Activated T-helper 2 cell treated with anti-CD3 and anti-CD28 coated beads, Interferon-gamma antibody, Interleukin-2, Interleukin-4, amounts not matched to agents 10 μg/mL and 5 μg/mL and 100 μg/mL, durations not matched to agents 14 hours and 24 hours and 36 hours (primary cell): Measurements from ENCODE around the gene NOX1. TPM values are rescaled to one million over a fixed set of nuclear protein-coding genes. Genes with fewer than 3 reads are reported as not detected.
"Not testable (repeated sequence)": the region's sequence is repeated elsewhere in the genome, so short reads cannot be mapped to it uniquely, and the experiment has no call there.

Experiments used
- DNase-seq: peaks from one replicate; pipeline ENCODE4 v3.0.0; 2021; ENCODE audit warnings: low spot score
- H3K27ac Mint-ChIP-seq: one replicate; pipeline ENCODE4 v1.8.0; 2021; ENCODE audit warnings: mixed read lengths
- H3K27me3 Mint-ChIP-seq: one replicate; pipeline ENCODE4 v1.8.0; 2021; ENCODE audit warnings: low read depth, mixed read lengths
- H3K36me3 Mint-ChIP-seq: one replicate; pipeline ENCODE4 v1.8.0; 2021; ENCODE audit warnings: low read depth, mixed read lengths
- H3K4me1 Mint-ChIP-seq: one replicate; pipeline ENCODE4 v1.8.0; 2021; ENCODE audit warnings: low read depth, mixed read lengths
- H3K4me3 Mint-ChIP-seq: one replicate; pipeline ENCODE4 v1.8.0; 2021; ENCODE audit warnings: low read depth, mild to moderate bottlenecking, moderate library complexity, mixed read lengths
- H3K9me3 Mint-ChIP-seq: one replicate; pipeline ENCODE4 v1.8.0; 2021; ENCODE audit warnings: mixed read lengths
- intact Hi-C: fragments of 100-400 bp; cut with micrococcal nuclease; formaldehyde crosslinking; loops from one replicate; pipeline ENCODE4 v1.15.1; 2023
- total RNA-seq: library from RNA; stranded (reverse); gene quantifications from 2 replicates; pipeline ENCODE4 v1.2.3, GENCODE V29; 2022

NOX1 gene
- total RNA-seq, 1 donor from 2014 or later: not detected

GRCh38 chrX:100812216-100813158, 61.7 kb downstream of the NOX1 start:
- Mint-ChIP-seq H3K27ac (no peak overlapping the region), H3K4me1 (no peaks in the 10 kb centered on the region), H3K4me3 (no peak overlapping the region), H3K36me3 (no peaks in the 10 kb centered on the region), H3K27me3 (peaks cover 14% of the 10 kb centered on the region), H3K9me3 (no peaks in the 10 kb centered on the region)
- intact Hi-C loops: no loop called here
- DNase-seq: no peak

GRCh38 chrX:100808265-100808664, 65.9 kb downstream of the NOX1 start:
- H3K27ac Mint-ChIP-seq, intact Hi-C loops, H3K9me3 Mint-ChIP-seq, H3K4me1 Mint-ChIP-seq, H3K4me3 Mint-ChIP-seq, H3K27me3 Mint-ChIP-seq, H3K36me3 Mint-ChIP-seq, DNase-seq: not testable (repeated sequence)

GRCh38 chrX:100804780-100805179, 69.4 kb downstream of the NOX1 start:
- Mint-ChIP-seq H3K36me3 (no peaks in the 10 kb centered on the region), H3K9me3 (no peaks in the 10 kb centered on the region)

GRCh38 chrX:100802843-100803242, 71.3 kb downstream of the NOX1 start:
- Mint-ChIP-seq H3K4me3 (no peak overlapping the region), H3K4me1 (no peaks in the 10 kb centered on the region), H3K27ac (no peak overlapping the region), H3K27me3 (peaks cover 13% of the 10 kb centered on the region), H3K36me3 (no peaks in the 10 kb centered on the region), H3K9me3 (no peaks in the 10 kb centered on the region)
- no peak for DNase-seq
- intact Hi-C loops: no loop called here

More at GRCh38 chrX:100804780-100805179, 69.4 kb downstream of the NOX1 start:
- no peak for DNase-seq
- Mint-ChIP-seq H3K27ac (no peak overlapping the region), H3K27me3 (peaks cover 15% of the 10 kb centered on the region), H3K4me3 (no peak overlapping the region), H3K4me1 (no peaks in the 10 kb centered on the region)
- intact Hi-C loops: no loop called here

GRCh38 chrX:100798484-100799214, 75.5 kb downstream of the NOX1 start:
- intact Hi-C loops: no loop called here
- H3K9me3 Mint-ChIP-seq: no peaks in the 10 kb centered on the region

GRCh38 chrX:100797359-100797758, 76.8 kb downstream of the NOX1 start:
- Mint-ChIP-seq H3K36me3 (no peaks in the 10 kb centered on the region), H3K4me3 (no peak overlapping the region), H3K9me3 (no peaks in the 10 kb centered on the region), H3K4me1 (no peaks in the 10 kb centered on the region), H3K27me3 (peaks cover 7% of the 10 kb centered on the region), H3K27ac (no peak overlapping the region)
- intact Hi-C loops: no loop called here
- no peak for DNase-seq

More at GRCh38 chrX:100798484-100799214, 75.5 kb downstream of the NOX1 start:
- H3K4me3 Mint-ChIP-seq: no peak overlapping the region
- no peak for DNase-seq
- H3K27me3 Mint-ChIP-seq: peaks cover 10% of the 10 kb centered on the region
- no peaks in the 10 kb centered on the region for H3K36me3 Mint-ChIP-seq
- H3K27ac Mint-ChIP-seq: no peak overlapping the region
- H3K4me1 Mint-ChIP-seq: no peaks in the 10 kb centered on the region

- H3K4me1 Mint-ChIP-seq, H3K4me3 Mint-ChIP-seq, DNase-seq, intact Hi-C loops, H3K27ac Mint-ChIP-seq, H3K27me3 Mint-ChIP-seq, H3K9me3 Mint-ChIP-seq, H3K36me3 Mint-ChIP-seq: not testable (repeated sequence)
Measured at GRCh38 chrX:100796371-100796770, 77.8 kb downstream of the NOX1 start.

Other genes starting within 250 kb of the NOX1 start
- not detected in 2 replicates for gene TSPAN6, start 237.6 kb downstream of the NOX1 start, total RNA-seq
- not detected in 2 replicates for gene SRPX2, start 230.2 kb downstream of the NOX1 start, total RNA-seq
- not detected in 2 replicates for gene SYTL4, start 142.2 kb downstream of the NOX1 start, total RNA-seq
- gene CSTF2, start 54.0 kb downstream of the NOX1 start, total RNA-seq: 51.1 and 52.7 TPM in 2 replicates
- 0.23 and 0.25 TPM in 2 replicates for gene XKRX, start 54.6 kb upstream of the NOX1 start, total RNA-seq
- gene ARL13A, start 95.3 kb upstream of the NOX1 start, total RNA-seq: not detected in 2 replicates
- 21.5 and 24.4 TPM in 2 replicates for gene TRMT2B, start 177.8 kb upstream of the NOX1 start, total RNA-seq
- not detected in 2 replicates for gene TMEM35A, start 204.5 kb upstream of the NOX1 start, total RNA-seq
- 20.7 and 20.9 TPM in 2 replicates for gene CENPI, start 223.8 kb upstream of the NOX1 start, total RNA-seq